Cardiac muscle cell (in vitro differentiated cells and primary cell): Measurements from ENCODE around the gene BRCC3. TPM values are rescaled to one million over a fixed set of nuclear protein-coding genes. Genes with fewer than 3 reads are reported as not detected.

Experiments used
- DNase-seq, 2 donors: peaks; one replicate each; pipeline versions ENCODE4 v3.0.0 to v3.0.0-alpha.2; 2010 to 2017; ENCODE audit warnings: low read depth in 1 of 2, low spot score in 1 of 2
- H3K27ac ChIP-seq: fragments of 200-600 bp; sonication (generic); 2 replicates; pipeline ENCODE4 v1.5.1; 2016
- H3K27me3 ChIP-seq: fragments of 200-600 bp; sonication (generic); 2 replicates; pipeline ENCODE4 v1.6.0; 2016; ENCODE audit warnings: control low read depth
- H3K36me3 ChIP-seq: fragments of 200-600 bp; sonication (generic); 2 replicates; pipeline ENCODE4 v1.5.1; 2016; ENCODE audit warnings: control low read depth
- H3K4me1 ChIP-seq: fragments of 200-600 bp; sonication (generic); 2 replicates; pipeline ENCODE4 v1.8.1; 2017; ENCODE audit warnings: low read depth, mild to moderate bottlenecking, mixed run types
- H3K4me3 ChIP-seq: fragments of 200-600 bp; sonication (generic); 2 replicates; pipeline ENCODE4 v1.5.1; 2016; ENCODE audit warnings: mild to moderate bottlenecking
- H3K9me3 ChIP-seq: fragments of 200-600 bp; sonication (generic); 2 replicates; pipeline ENCODE4 v1.5.1; 2017; ENCODE audit warnings: low read depth, mild to moderate bottlenecking, control low read depth
- CTCF ChIP-seq: IDR thresholded peaks from 2 replicates; pipeline ENCODE4 v1.5.1; 2012; ENCODE audit warnings: low read depth, mild to moderate bottlenecking, low read length
- polyA plus RNA-seq: library from polyadenylated mRNA; unstranded; fragments of >200 nt; fragmentation: Nextera tagmentation; extraction: Ambion mirVana; gene quantifications from 2 replicates; pipeline ENCODE4 v1.2.1, GENCODE V29; 2016
- total RNA-seq: library from RNA; depleted of rRNA; stranded (reverse); fragments of >200 nt; gene quantifications from 2 replicates; pipeline ENCODE4 v1.2.3, GENCODE V29; 2016

Gene BRCC3
- total and polyA plus RNA-seq, 2 experiments from 2014 or later: 6.0 to 28.0 TPM

- Histone ChIP-seq H3K4me3 (peak overlapping the region; percentile 57), H3K36me3 (no peaks in the 10 kb centered on the region), H3K4me1 (no peaks in the 10 kb centered on the region), H3K27me3 (no peaks in the 10 kb centered on the region), H3K9me3 (no peaks in the 10 kb centered on the region), H3K27ac (peak overlapping the region; percentile 44)
- DNase-seq: no peak
- no peak for TF ChIP-seq CTCF
Observed at GRCh38 chrX:155071694-155072280, 479 bp downstream of the BRCC3 start.

- no peaks in the 10 kb centered on the region for H3K27me3 ChIP-seq
- peak; percentile 42 to 44 for DNase-seq
- peaks cover 3% of the 10 kb centered on the region for H3K36me3 ChIP-seq
- no peaks in the 10 kb centered on the region for H3K9me3 ChIP-seq
- H3K4me1 ChIP-seq: no peaks in the 10 kb centered on the region
- no peak overlapping the region for H3K4me3 ChIP-seq
- peak; percentile 39 for TF ChIP-seq CTCF
- no peak overlapping the region for H3K27ac ChIP-seq
Observed at GRCh38 chrX:155086202-155086840, 15.0 kb downstream of the BRCC3 start.

- Histone ChIP-seq H3K27ac (no peak overlapping the region), H3K36me3 (peaks cover 3% of the 10 kb centered on the region), H3K9me3 (no peaks in the 10 kb centered on the region), H3K4me3 (no peak overlapping the region), H3K4me1 (no peaks in the 10 kb centered on the region), H3K27me3 (no peaks in the 10 kb centered on the region)
- DNase-seq: peak in 1 of 2 donors; percentile 23
- no peak for TF ChIP-seq CTCF
Observed at GRCh38 chrX:155086961-155087735, 15.8 kb downstream of the BRCC3 start.

- DNase-seq: peak; percentile 28 to 32
- H3K27me3 ChIP-seq: no peaks in the 10 kb centered on the region
- H3K4me1 ChIP-seq: no peaks in the 10 kb centered on the region
- no peak overlapping the region for H3K4me3 ChIP-seq
- H3K27ac ChIP-seq: no peak overlapping the region
- H3K36me3 ChIP-seq: peaks cover 3% of the 10 kb centered on the region
- H3K9me3 ChIP-seq: no peaks in the 10 kb centered on the region
- peak; percentile 57 for TF ChIP-seq CTCF
Observed at GRCh38 chrX:155094468-155095061, 23.3 kb downstream of the BRCC3 start.

- no peak overlapping the region for H3K4me3 ChIP-seq
- H3K27ac ChIP-seq: no peak overlapping the region
- no peaks in the 10 kb centered on the region for H3K9me3 ChIP-seq
- no peaks in the 10 kb centered on the region for H3K4me1 ChIP-seq
- no peaks in the 10 kb centered on the region for H3K27me3 ChIP-seq
- DNase-seq: no peak
- no peaks in the 10 kb centered on the region for H3K36me3 ChIP-seq
- TF ChIP-seq CTCF: no peak
Observed at GRCh38 chrX:155105919-155106318, 34.6 kb downstream of the BRCC3 start.
